HK-2 (cell line): ENCODE measurements around the gene PPA2.

Experiments used
- DNase-seq: peaks from one replicate; pipeline ENCODE4 v3.0.0-alpha.2; 2018; ENCODE audit not compliant: unreplicated experiment

Gene PPA2

DNA sequence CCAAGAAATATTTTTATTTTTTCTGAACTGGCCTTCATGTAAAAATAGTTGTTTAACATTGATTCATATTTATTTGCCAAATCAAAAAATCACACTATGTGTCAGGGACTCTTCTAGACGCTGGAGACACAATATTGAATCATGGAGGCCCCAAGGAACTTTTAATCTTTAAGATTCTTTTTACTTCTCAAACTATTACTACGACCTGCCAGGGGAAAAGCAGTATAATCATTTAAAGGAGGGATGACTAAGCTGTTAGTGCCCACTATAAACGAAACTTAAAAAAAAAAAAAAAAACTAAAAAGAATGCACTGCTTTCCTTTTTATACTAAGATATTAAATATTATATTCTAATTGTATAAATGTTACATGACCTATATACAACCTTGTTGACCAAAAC, 84.7 kb downstream of the PPA2 start:
- no peak for DNase-seq

DNA sequence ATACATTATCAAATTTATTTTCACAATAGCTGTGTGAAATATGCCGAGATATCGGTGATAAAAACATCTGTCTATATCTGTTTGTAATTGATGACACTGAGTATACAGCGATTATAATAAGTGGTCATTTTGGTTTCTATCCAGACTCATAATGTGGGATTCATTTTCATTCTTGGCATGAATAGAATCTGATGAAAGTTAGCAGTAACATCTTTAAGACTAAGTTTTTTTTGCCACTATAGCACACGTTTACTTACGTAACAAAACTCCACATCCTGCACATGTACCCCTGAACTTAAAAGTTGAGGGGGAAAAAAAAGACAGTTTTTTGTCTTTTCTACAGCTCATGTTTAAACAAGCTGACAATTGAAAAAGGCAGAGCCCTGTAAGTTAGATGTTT, 86.4 kb downstream of the PPA2 start:
- DNase-seq, result no peak

DNA sequence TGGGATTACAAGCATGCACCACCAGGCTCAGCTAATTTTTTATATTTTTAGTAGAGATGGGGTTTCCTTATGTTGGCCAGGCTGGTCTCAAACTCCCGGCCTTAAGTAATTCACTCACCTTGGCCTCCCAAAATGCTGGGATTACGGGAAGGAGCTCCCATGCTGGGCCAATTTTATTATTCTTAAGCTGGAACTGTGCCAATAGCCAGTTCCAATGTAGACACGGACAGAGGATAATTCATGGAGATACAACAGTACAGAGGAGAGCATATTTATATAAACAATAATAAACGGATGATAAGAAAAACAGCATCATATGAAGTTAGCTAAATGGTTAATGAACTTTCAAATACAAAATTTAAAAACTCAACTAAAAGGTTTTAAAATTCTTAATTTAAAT, 87.8 kb downstream of the PPA2 start:
- no peak for DNase-seq

DNA sequence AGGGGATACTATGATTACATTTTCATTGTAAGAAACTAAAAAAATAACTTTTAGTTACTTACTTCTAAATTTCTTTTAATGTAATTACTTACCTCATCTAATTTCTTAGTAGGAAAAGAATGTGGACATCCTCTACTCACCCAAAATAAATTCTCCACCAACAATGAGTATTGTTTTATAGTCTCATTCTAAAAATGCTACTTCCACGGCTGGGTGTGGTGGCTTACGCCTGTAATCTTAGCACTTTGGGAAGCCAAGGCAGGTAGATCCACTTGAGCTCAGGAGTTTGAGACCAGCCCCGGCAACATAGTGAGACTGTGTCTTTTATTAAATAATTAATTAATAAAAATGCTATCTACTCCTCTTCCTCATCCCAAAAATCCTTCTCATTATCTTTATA, 99.8 kb downstream of the PPA2 start:
- no peak for DNase-seq

GRCh38 chr4:105373324-105373723, 100.5 kb downstream of the PPA2 start:
- DNase-seq, result no peak

GRCh38 chr4:105369988-105370387, 103.9 kb downstream of the PPA2 start:
- DNase-seq, result no peak

GRCh38 chr4:105361053-105361452, 112.8 kb downstream of the PPA2 start:
- no peak for DNase-seq

DNA sequence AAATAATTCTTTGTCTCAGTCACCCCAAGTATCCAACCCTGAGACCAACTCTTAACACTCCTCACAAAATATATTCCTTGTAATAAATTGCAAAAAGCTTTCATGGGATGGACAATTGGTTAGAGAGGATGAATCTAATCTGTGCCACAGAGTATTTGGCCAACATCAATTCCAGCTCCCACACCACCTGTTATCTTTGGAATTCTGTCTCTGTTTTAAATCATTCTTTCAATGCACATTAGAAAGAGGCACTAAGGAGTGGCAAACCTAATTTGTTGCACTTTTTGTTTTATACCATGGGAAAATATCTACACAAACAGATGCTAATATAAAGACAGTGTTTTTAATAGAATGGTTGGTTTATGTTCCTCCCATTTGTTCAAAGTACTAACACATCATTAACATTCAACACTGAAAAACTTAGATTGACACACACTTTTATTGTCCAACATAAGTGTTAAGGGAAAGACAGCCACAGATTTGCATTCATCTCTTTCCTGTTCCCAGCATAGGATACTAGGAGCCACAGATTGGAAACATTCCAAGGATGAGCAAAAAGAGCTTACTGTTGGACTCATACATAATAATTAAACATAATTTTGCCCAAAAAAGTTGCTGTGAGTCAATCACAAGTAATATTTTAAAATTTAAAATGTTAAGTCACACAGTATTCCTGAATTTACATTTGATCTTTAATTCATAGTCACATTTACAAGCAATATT, 116.4 kb downstream of the PPA2 start:
- DNase-seq, result no peak

GRCh38 chr4:105356194-105356593, 117.7 kb downstream of the PPA2 start:
- DNase-seq, result no peak

DNA sequence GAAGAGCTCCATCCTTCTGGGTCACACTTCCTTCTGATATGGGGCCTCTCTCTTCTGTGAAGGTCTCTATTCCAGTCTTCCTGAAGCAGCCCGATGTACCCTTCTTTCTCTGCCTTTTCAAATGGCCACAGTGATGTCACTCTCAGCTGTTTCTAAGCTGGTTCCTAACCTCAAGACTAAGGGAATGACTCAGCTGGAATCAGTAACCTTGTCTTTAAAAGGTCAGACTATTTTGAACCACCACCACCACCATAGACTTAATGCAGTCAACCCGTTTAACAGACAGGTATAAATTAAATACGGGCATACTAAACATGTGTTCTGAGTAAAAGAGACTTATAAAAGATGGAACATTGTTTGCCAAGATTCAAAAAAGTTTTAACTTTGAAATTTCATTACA, 121.0 kb downstream of the PPA2 start:
- no peak for DNase-seq

DNA sequence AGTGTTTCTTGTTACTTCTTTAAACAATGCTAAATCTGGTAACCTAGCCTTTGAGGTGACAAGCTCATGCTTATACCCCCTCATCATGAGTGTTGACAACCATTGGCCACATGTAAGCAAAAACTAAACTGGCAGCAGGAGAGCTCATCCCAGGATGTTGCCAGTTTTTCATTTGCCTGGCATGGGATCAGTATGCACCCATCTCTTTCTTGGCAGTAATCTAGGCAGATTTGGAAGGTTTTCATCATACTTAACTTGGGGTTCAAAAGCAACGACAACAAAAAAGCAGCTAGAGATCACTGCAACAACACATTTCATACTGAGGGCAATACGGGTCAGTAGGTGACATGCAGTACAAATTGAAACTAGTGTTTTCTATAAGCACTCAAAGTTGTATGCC, 122.0 kb downstream of the PPA2 start:
- no peak for DNase-seq

DNA sequence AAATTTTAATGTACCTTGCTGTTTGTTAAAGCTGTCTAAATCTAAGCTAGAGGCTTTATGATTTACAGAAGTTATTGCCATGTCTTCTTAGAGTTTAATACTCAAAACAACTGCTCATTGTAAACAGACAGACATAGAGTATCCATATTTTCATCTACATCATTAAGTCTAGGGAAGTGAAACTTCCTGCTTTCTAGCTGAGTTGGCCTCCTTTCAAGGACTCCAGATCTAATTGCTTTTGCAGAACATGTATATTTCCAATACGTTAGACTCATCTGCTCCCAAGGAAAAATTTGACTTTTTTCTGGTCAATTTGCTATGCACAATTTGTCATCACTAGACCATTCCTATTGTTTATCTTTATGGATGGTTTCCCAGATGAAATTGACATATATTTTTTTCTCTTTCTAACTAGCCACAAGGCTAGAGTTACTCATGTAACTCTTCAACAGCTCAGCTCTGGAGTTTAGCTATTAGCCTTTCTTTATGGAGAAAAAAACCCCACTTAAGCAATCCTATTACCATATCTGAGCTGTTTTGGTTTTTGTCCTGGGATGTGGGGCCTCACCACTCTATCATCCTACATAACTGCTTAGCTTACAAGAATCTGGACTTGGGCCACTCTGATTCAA, 122.9 kb downstream of the PPA2 start:
- no peak for DNase-seq

GRCh38 chr4:105348719-105349118, 125.1 kb downstream of the PPA2 start:
- DNase-seq, result no peak

GRCh38 chr4:105346869-105347268, 127.0 kb downstream of the PPA2 start:
- DNase-seq, result no peak

GRCh38 chr4:105345838-105346237, 128.0 kb downstream of the PPA2 start:
- no peak for DNase-seq

GRCh38 chr4:105345358-105345757, 128.5 kb downstream of the PPA2 start:
- no peak for DNase-seq

DNA sequence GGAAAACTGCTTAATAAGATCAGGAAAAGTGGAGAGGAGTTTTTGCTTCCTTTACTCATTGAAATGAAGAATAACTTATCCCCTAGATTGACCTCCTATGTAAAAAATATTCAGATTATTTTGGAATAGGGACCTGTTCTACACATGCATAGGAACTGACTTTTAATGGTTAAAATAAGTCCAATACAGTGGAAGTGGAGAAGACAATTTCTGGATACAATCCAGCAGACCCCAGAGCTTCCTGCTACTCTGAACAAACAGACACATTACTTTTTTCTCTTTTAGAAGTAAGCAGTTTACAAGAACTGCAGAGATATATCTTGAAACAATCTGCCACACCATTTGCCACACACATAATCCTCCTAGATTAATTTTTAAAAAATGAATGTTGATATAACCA, 129.7 kb downstream of the PPA2 start:
- no peak for DNase-seq

DNA sequence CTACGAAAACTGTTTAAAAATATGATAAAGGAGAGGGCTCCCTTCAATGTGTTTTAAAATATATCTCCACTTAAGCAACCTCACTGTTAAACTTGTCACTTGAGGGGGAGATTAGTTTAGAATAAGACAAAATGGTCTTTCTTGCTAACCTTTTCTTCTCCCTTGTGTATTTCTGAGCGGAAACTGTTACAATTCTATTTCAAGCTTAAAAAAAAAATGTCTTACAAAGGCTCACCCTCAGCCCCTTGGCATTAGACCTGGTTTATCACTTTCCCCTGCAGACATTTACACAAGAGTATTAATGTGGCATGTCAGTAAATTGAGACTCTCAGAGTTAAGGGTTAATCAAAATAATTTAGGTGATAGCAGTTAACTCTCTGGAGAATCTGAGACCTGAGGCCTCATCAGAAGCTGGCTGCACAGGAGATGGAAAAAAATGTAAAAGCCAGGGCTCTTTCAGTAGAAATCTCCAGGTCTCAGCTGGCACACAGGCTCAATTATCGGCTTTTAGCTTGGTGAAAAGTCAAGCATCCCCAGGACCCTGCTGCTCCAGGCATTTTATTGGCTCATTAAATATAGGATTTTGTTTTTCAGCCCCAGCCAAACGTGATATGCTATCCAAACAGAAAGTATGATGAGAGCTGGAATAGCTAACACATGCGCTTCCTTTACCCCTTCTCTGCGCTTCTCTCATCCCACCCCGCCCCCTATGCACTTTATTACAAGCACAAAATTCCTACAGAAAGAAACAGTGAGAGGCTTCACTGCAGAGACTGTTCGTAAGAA, 130.5 kb downstream of the PPA2 start:
- DNase-seq, result no peak

- DNase-seq, result no peak
These were observed 144.8 kb downstream of the PPA2 start for GRCh38 chr4:105329081-105329480.

DNA sequence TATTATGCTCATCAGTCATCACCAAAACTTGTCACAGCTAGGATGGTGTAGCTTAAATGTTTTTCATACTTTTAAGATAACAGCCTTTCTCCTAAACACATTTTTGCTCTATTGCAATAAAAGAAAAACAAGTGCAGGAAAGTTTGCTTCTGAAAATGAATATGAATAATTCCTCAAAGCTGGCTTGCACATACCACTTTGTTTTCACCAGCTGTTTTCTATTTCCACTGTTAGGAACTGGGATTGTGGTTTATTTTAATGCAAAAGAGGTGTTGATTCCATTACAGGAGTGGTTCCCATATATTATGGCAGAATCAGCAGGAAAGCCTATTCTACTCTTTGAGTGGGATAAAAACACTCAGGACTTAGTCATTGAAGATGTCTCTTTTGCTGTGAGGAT, 145.9 kb downstream of the PPA2 start:
- no peak for DNase-seq

DNA sequence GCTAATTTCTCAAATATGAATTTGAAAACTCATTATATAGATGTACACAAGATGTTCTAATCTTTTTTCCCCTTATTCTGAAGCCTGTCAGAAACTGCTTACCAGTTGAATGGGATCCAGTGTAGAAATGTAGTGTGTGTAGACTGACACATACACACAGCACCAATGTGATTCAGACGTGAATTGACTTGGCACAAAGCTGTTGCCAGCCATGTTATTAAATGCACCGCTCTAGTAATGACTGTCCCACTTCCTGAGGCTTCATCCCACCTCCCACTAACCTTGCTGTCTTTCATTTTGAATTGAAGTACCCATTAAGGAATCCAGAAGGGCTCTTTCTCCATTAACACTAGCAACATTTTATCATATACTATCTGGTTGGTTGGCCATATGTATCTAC, 146.6 kb downstream of the PPA2 start:
- no peak for DNase-seq
